Gastrocnemius medialis (tissue), 4 donors: ENCODE data around the gene CYBB. TPM values are rescaled to one million over a fixed set of nuclear protein-coding genes. Genes with fewer than 3 reads are reported as not detected.

Experiments used
- ATAC-seq, 2 donors: fragments of 150-250 bp; one replicate each; pipeline ENCODE4 v1.9.1; 2016
- DNase-seq, 2 donors: peaks; one replicate each; pipeline ENCODE4 v3.0.0-alpha.2; 2019
- H3K27ac ChIP-seq, 4 donors: fragments of 200-600 bp; sonication (generic); 1 replicate in 1 of 4; 2 replicates in 3 of 4; pipeline ENCODE4 v1.5.1; 2016 to 2018; ENCODE audit warnings: mild to moderate bottlenecking in 2 of 4, moderate library complexity in 1 of 4
- H3K27me3 ChIP-seq, 3 donors: fragments of 200-600 bp; sonication (generic) in 2 of 3; 1 replicate in 1 of 3; 2 replicates in 2 of 3; pipeline versions ENCODE4 v1.5.1 to v1.6.0; 2016 to 2019; ENCODE audit warnings: mild to moderate bottlenecking in 1 of 3, moderate library complexity in 1 of 3
- H3K36me3 ChIP-seq, 2 donors: fragments of 200-600 bp; sonication (generic) in 1 of 2; one replicate each; pipeline ENCODE4 v1.5.1; 2017 to 2018
- H3K4me1 ChIP-seq, 2 donors: fragments of 200-600 bp; sonication (generic) in 1 of 2; one replicate each; pipeline ENCODE4 v1.5.1; 2016 to 2017; ENCODE audit warnings: mild to moderate bottlenecking in 2 of 2
- H3K4me3 ChIP-seq, 4 donors: fragments of 200-600 bp; sonication (generic) in 3 of 4; 1 replicate in 1 of 4; 2 replicates in 3 of 4; pipeline ENCODE4 v1.5.1; 2016 to 2019; ENCODE audit warnings: mild to moderate bottlenecking in 2 of 4
- H3K9me3 ChIP-seq, 3 donors: fragments of 200-600 bp; sonication (generic) in 2 of 3; 1 replicate in 1 of 3; 2 replicates in 2 of 3; pipeline ENCODE4 v1.5.1; 2016 to 2019
- CTCF ChIP-seq, 5 experiments: fragments of 450-650 bp in 3 of 5; fragments of 200-600 bp in 2 of 5; sonication (generic) in 2 of 5; IDR thresholded peaks in 4 of 5; conservative IDR thresholded peaks in 1 of 5; 1 replicate in 4 of 5; 2 replicates in 1 of 5; pipeline ENCODE4 v1.5.1; 2016 to 2019; ENCODE audit warnings: antibody characterized with exemption in 5 of 5, mild to moderate bottlenecking in 3 of 5, moderate library complexity in 3 of 5
- POLR2A ChIP-seq, 2 donors: fragments of 450-650 bp; IDR thresholded peaks; one replicate each; pipeline ENCODE4 v1.6.1; 2017; ENCODE audit warnings: antibody characterized with exemption in 2 of 2, mild to moderate bottlenecking in 2 of 2, moderate library complexity in 2 of 2
- in situ Hi-C, 4 donors: fragments of 200-750 bp; cut with MboI; loops; one replicate each; pipeline versions ENCODE4 v1.15.0 to v1.8.0; 2017; ENCODE audit warnings: low sequenced_read_pairs in 4 of 4
- intact Hi-C: fragments of 100-400 bp; cut with DNase I; formaldehyde crosslinking; loops from one replicate; pipeline ENCODE4 v1.15.1; 2023; ENCODE audit warnings: low total_unique reads
- total RNA-seq, 4 donors: library from RNA; depleted of rRNA; stranded (reverse); fragments of >200 nt; gene quantifications; one replicate each; pipeline versions ENCODE4 v1.1.0 to v1.2.3, GENCODE V29; 2016

CYBB gene
- total RNA-seq, 4 donors from 2014 or later, result 1.8 to 6.7 (median 5.1) TPM

- Histone ChIP-seq H3K27ac (peak overlapping the region; percentile 86 to 90 (median 88)), H3K9me3 (no peaks in the 10 kb centered on the region), H3K27me3 (no peaks in the 10 kb centered on the region), H3K36me3 (no peaks in the 10 kb centered on the region), H3K4me1 (peaks cover 0 to 4% of the 10 kb centered on the region in 2 donors), H3K4me3 (peak overlapping the region; percentile 67 to 88 (median 83))
- intact Hi-C loops (loop anchor here (1.0 to 2.0 kb wide), 2 partner anchors 25 to 480 kb away; partner anchors contain the start of gene RPGR), in situ Hi-C loops (no loop called here)
- DNase-seq (no peak), ATAC-seq (peak; percentile 21 to 29)
- TF ChIP-seq CTCF (IDR thresholded peaks at IDR 0.05 in 4 of 5, conservative IDR thresholded peaks at IDR 0.05 in 1 of 5) (no peak), POLR2A (IDR thresholded peaks at IDR 0.05) (no peak)
Observed at GRCh38 chrX:37847733-37848197, 67.9 kb downstream of the CYBB start.

GRCh38 chrX:37854148-37854547 lies 74.3 kb downstream of the CYBB start:
- intact Hi-C loops, result no loop called here
- ATAC-seq, result no peak

GRCh38 chrX:37854748-37855147 lies 74.9 kb downstream of the CYBB start:
- Histone ChIP-seq H3K9me3 (no peaks in the 10 kb centered on the region), H3K4me3 (no peak overlapping the region), H3K27ac (no peak overlapping the region), H3K36me3 (no peaks in the 10 kb centered on the region), H3K27me3 (no peaks in the 10 kb centered on the region), H3K4me1 (no peaks in the 10 kb centered on the region)
- DNase-seq, result no peak
- TF ChIP-seq CTCF (IDR thresholded peaks at IDR 0.05 in 4 of 5, conservative IDR thresholded peaks at IDR 0.05 in 1 of 5) (no peak), POLR2A (IDR thresholded peaks at IDR 0.05) (no peak)
- in situ Hi-C loops (no loop called here), intact Hi-C loops (no loop called here)
- ATAC-seq, result no peak

More at GRCh38 chrX:37854148-37854547, 74.3 kb downstream of the CYBB start:
- no peak for DNase-seq
- Histone ChIP-seq H3K36me3 (no peaks in the 10 kb centered on the region), H3K4me3 (no peak overlapping the region), H3K9me3 (no peaks in the 10 kb centered on the region), H3K27ac (no peak overlapping the region), H3K27me3 (no peaks in the 10 kb centered on the region), H3K4me1 (no peaks in the 10 kb centered on the region)
- in situ Hi-C loops, result no loop called here
- no peak for TF ChIP-seq CTCF (IDR thresholded peaks at IDR 0.05 in 4 of 5, conservative IDR thresholded peaks at IDR 0.05 in 1 of 5)
- no peak for TF ChIP-seq POLR2A (IDR thresholded peaks at IDR 0.05)

GRCh38 chrX:37860721-37861120 lies 80.9 kb downstream of the CYBB start:
- Histone ChIP-seq H3K4me3 (no peak overlapping the region), H3K27ac (no peak overlapping the region), H3K4me1 (no peaks in the 10 kb centered on the region), H3K9me3 (no peaks in the 10 kb centered on the region), H3K36me3 (no peaks in the 10 kb centered on the region), H3K27me3 (no peaks in the 10 kb centered on the region)
- ATAC-seq (no peak), DNase-seq (no peak)
- intact Hi-C loops (no loop called here), in situ Hi-C loops (no loop called here)
- TF ChIP-seq POLR2A (IDR thresholded peaks at IDR 0.05) (no peak), CTCF (IDR thresholded peaks at IDR 0.05 in 4 of 5, conservative IDR thresholded peaks at IDR 0.05 in 1 of 5) (no peak)

- no peaks in the 10 kb centered on the region for H3K27me3 ChIP-seq
- no peak overlapping the region for H3K4me3 ChIP-seq
- no peak for TF ChIP-seq CTCF (IDR thresholded peaks at IDR 0.05 in 4 of 5, conservative IDR thresholded peaks at IDR 0.05 in 1 of 5)
- H3K27ac ChIP-seq, result no peak overlapping the region
- H3K4me1 ChIP-seq, result no peaks in the 10 kb centered on the region
- intact Hi-C loops, result no loop called here
- DNase-seq (no peak), ATAC-seq (no peak)
- H3K9me3 ChIP-seq, result no peaks in the 10 kb centered on the region
- no peaks in the 10 kb centered on the region for H3K36me3 ChIP-seq
- in situ Hi-C loops, result no loop called here
Observed at GRCh38 chrX:37862851-37863250, 83.0 kb downstream of the CYBB start.
